HCT116 (cell line): ENCODE results near the gene ACKR3. TPM values are rescaled to one million over a fixed set of nuclear protein-coding genes. Genes with fewer than 3 reads are reported as not detected.
A peak's percentile ranks its signal among the peaks of the same experiment; 100 is the strongest.

Source experiments
- ATAC-seq: fragments of 200-7000 bp; cut with Tn5 transposase; 2 replicates; pipeline ENCODE4 v1.9.1; 2020; ENCODE audit warnings: mild to moderate bottlenecking, moderate library complexity
- BruUV-seq: library from RNA; stranded (reverse); fragments of 400-500 nt; replicated peaks from 2 replicates; lab custom pipeline; 2021; lab: Mats Ljungman, UMichigan
- CTCF ChIA-PET: fragments of 300-600 bp; sonication (Branson Sonifier 250); formaldehyde crosslinking; loops from one replicate; lab custom pipeline; 2021; ENCODE audit warnings: antibody characterized with exemption; lab: Charles Lee
- POLR2A ChIA-PET: fragments of 300-600, 350-600 bp; sonication (Branson Sonifier 250); formaldehyde crosslinking; loops from one replicate; lab custom pipeline; 2021; ENCODE audit warnings: antibody characterized with exemption; lab: Charles Lee
- RAD21 ChIA-PET, 2 experiments: fragments of 300-600 bp; sonication (Branson Sonifier 250); formaldehyde crosslinking; loops; one replicate each; lab custom pipeline; 2023; ENCODE audit warnings: low total read pairs in 2 of 2; ENCODE audit not compliant: uncharacterized antibody in 2 of 2, unreplicated experiment in 2 of 2, low non-redundant PET in 1 of 2; lab: Charles Lee
- DNase-seq: peaks from one replicate; pipeline ENCODE4 v3.0.0-alpha.2; 2010; ENCODE audit warnings: low read depth, low spot score
- H2AFZ ChIP-seq: fragments of 200-600 bp; shearing (Covaris generic), sonication (generic); 2 replicates; pipeline ENCODE4 v1.6.1; 2017; ENCODE audit warnings: low read depth, mixed run types, mixed read lengths, antibody characterized with exemption, low read length; ENCODE audit not compliant: poor library complexity, severe bottlenecking
- H3K27ac ChIP-seq: 2 replicates; pipeline ENCODE4 v1.5.1; 2012; ENCODE audit warnings: low read depth, low read length
- H3K27me3 ChIP-seq: fragments of 200-600 bp; sonication (generic); 2 replicates; pipeline ENCODE4 v1.6.1; 2016; ENCODE audit warnings: mixed run types, low read length, mixed read lengths; ENCODE audit not compliant: insufficient read depth
- H3K36me3 ChIP-seq, 2 experiments: fragments of 200-500 bp in 1 of 2; fragments of 200-600 bp in 1 of 2; sonication (Bioruptor generic) in 1 of 2; sonication (generic) in 1 of 2; 2 replicates each; pipeline versions ENCODE4 v1.5.1 to v1.6.1; 2014 to 2016; ENCODE audit warnings: low read length in 2 of 2, inconsistent platforms in 1 of 2, mixed read lengths in 1 of 2, mixed run types in 1 of 2; ENCODE audit not compliant: insufficient read depth in 2 of 2, control insufficient read depth in 1 of 2
- H3K4me1 ChIP-seq, 2 experiments: fragments of 200-600 bp in 1 of 2; sonication (generic) in 1 of 2; 2 replicates each; pipeline versions ENCODE4 v1.5.1 to v1.6.1; 2012 to 2017; ENCODE audit warnings: low read length in 2 of 2, inconsistent platforms in 1 of 2, mild to moderate bottlenecking in 1 of 2, mixed read lengths in 1 of 2, mixed run types in 1 of 2, moderate library complexity in 1 of 2; ENCODE audit not compliant: insufficient read depth in 2 of 2, control insufficient read depth in 1 of 2
- H3K4me2 ChIP-seq: fragments of 200-600 bp; sonication (generic); 2 replicates; pipeline ENCODE4 v1.6.1; 2017; ENCODE audit warnings: mixed run types, low read length, mixed read lengths
- H3K4me3 ChIP-seq, 2 experiments: fragments of 200-600 bp in 1 of 2; sonication (generic) in 1 of 2; replicated peaks in 1 of 2; 2 replicates each; pipeline ENCODE4 v1.5.1; 2011 to 2016; ENCODE audit warnings: low read length in 2 of 2, control low read depth in 1 of 2, low read depth in 1 of 2, mild to moderate bottlenecking in 1 of 2, mixed read lengths in 1 of 2, mixed run types in 1 of 2
- H3K79me2 ChIP-seq: fragments of 200-600 bp; sonication (generic); 2 replicates; pipeline ENCODE4 v1.6.1; 2017; ENCODE audit warnings: mild to moderate bottlenecking, mixed run types, low read length, moderate library complexity, mixed read lengths; ENCODE audit not compliant: insufficient read depth
- H3K9ac ChIP-seq: fragments of 200-600 bp; sonication (generic); 2 replicates; pipeline ENCODE4 v1.6.1; 2016; ENCODE audit warnings: low read length, mixed read lengths
- H3K9me2 ChIP-seq: fragments of 200-600 bp; sonication (generic), shearing (Covaris generic); 2 replicates; pipeline ENCODE4 v1.6.1; 2017; ENCODE audit warnings: mixed run types, mild to moderate bottlenecking, moderate library complexity; ENCODE audit not compliant: insufficient read depth
- H3K9me3 ChIP-seq, 2 experiments: fragments of 200-500 bp in 1 of 2; fragments of 200-600 bp in 1 of 2; sonication (Bioruptor generic) in 1 of 2; sonication (generic) in 1 of 2; 2 replicates each; pipeline ENCODE4 v1.6.1; 2014 to 2017; ENCODE audit warnings: low read length in 2 of 2, mixed read lengths in 2 of 2, inconsistent platforms in 1 of 2, low read depth in 1 of 2, mild to moderate bottlenecking in 1 of 2, mixed run types in 1 of 2, moderate library complexity in 1 of 2; ENCODE audit not compliant: control insufficient read depth in 1 of 2, insufficient read depth in 1 of 2
- H4K20me1 ChIP-seq: fragments of 200-600 bp; sonication (generic), shearing (Covaris generic); 2 replicates; pipeline ENCODE4 v1.6.1; 2017; ENCODE audit warnings: mixed run types, mild to moderate bottlenecking, moderate library complexity; ENCODE audit not compliant: insufficient read depth
- ATF3 ChIP-seq: IDR thresholded peaks from 2 replicates; pipeline ENCODE4 v1.6.1; 2012
- CBX3 ChIP-seq: IDR thresholded peaks from 2 replicates; pipeline ENCODE4 v1.6.1; 2012; ENCODE audit warnings: low read depth
- CEBPB ChIP-seq: IDR thresholded peaks from 2 replicates; pipeline ENCODE4 v1.6.1; 2012; ENCODE audit warnings: low read depth
- CTCF ChIP-seq, 3 experiments: fragments of 200-600 bp in 1 of 3; sonication (generic) in 1 of 3; IDR thresholded peaks in 2 of 3; conservative IDR thresholded peaks in 1 of 3; 2 replicates each; pipeline ENCODE4 v1.5.1; 2012 to 2017; ENCODE audit warnings: low read depth in 2 of 3, low read length in 2 of 3, antibody characterized with exemption in 1 of 3, borderline replicate concordance in 1 of 3, control low read depth in 1 of 3, mild to moderate bottlenecking in 1 of 3, mixed read lengths in 1 of 3, mixed run types in 1 of 3, moderate library complexity in 1 of 3; ENCODE audit not compliant: insufficient read depth in 1 of 3
- EGR1 ChIP-seq: IDR thresholded peaks from 2 replicates; pipeline ENCODE4 v1.6.1; 2012; ENCODE audit warnings: low read depth
- ELF1 ChIP-seq: IDR thresholded peaks from 2 replicates; pipeline ENCODE4 v1.6.1; 2012; ENCODE audit warnings: low read depth, borderline replicate concordance
- EZH2 ChIP-seq: fragments of 200-600 bp; sonication (generic); IDR thresholded peaks from 2 replicates; pipeline ENCODE4 v1.6.1; 2017; ENCODE audit warnings: antibody characterized with exemption, mixed run types
- FOSL1 ChIP-seq: IDR thresholded peaks from 2 replicates; pipeline ENCODE4 v1.6.1; 2012; ENCODE audit warnings: low read depth
- JUND ChIP-seq: IDR thresholded peaks from 2 replicates; pipeline ENCODE4 v1.6.1; 2012
- MAX ChIP-seq: IDR thresholded peaks from 2 replicates; pipeline ENCODE4 v1.6.1; 2012
- POLR2A ChIP-seq: IDR thresholded peaks from 2 replicates; pipeline ENCODE4 v1.7.0; 2011; ENCODE audit warnings: borderline replicate concordance; ENCODE audit not compliant: insufficient read depth, insufficient read length; ENCODE audit errors: extremely low read depth
- SIN3A ChIP-seq: IDR thresholded peaks from 2 replicates; pipeline ENCODE4 v1.6.1; 2012; ENCODE audit warnings: low read depth
- SRF ChIP-seq: IDR thresholded peaks from 2 replicates; pipeline ENCODE4 v1.6.1; 2012; ENCODE audit warnings: low read depth
- YY1 ChIP-seq: IDR thresholded peaks from 2 replicates; pipeline ENCODE4 v1.6.1; 2011; ENCODE audit warnings: low read length, low read depth, moderate library complexity, mild to moderate bottlenecking; ENCODE audit not compliant: insufficient replicate concordance; ENCODE audit errors: extremely low read depth
- intact Hi-C: fragments of 100-400 bp; cut with micrococcal nuclease; formaldehyde crosslinking; loops from 2 replicates; pipeline ENCODE4 v1.10.0; 2022
- total RNA-seq: library from RNA; stranded (reverse); gene quantifications from one replicate; pipeline ENCODE4 v1.2.1, GENCODE V29; 2021; ENCODE audit not compliant: unreplicated experiment
- TF ChIP-seq, protein P1 (sequence below): IDR thresholded peaks from 2 replicates; pipeline ENCODE4 v1.6.1; 2012; ENCODE audit warnings: low read depth

The ACKR3 gene
- total RNA-seq, 1 experiment from 2014 or later, result 0.20 TPM

DNA sequence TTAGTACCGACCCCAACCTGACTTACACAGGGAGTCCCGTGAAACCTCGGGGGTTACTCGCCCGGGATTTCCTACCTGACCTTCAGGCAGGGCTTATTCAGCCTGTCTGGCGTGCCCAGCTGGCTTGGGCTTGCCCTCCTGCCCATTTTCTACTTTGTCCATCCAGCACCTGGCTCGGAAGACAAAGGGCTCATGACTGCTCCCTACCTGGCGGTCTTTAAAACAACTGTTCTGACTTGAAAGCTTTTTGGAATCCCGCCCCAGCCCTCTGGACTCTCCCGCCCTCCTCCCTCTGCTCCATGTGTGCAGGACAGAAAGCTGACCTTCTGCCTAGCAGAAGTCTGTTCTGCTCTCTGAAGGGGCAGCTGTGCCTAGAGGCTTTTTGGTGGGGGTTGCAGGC is 43.1 kb downstream of the ACKR3 start:
- intact Hi-C loops, result no loop called here
- no TSS peak for BruUV-seq
- no peak overlapping the region for H3K4me2 ChIP-seq
- CTCF ChIA-PET, result no interaction called here
- no peaks in the 10 kb centered on the region for H3K79me2 ChIP-seq
- H3K36me3 ChIP-seq, result no peaks in the 10 kb centered on the region
- peak; percentile 44; the same call in 1 of the 2 replicates for ATAC-seq
- H3K4me1 ChIP-seq, result no peaks in the 10 kb centered on the region
- no peaks in the 10 kb centered on the region for H4K20me1 ChIP-seq
- POLR2A ChIA-PET, result no interaction called here
- no peaks in the 10 kb centered on the region for H3K9me2 ChIP-seq
- no peak overlapping the region for H3K27ac ChIP-seq
- no peak overlapping the region for H2AFZ ChIP-seq
- TF ChIP-seq ATF3 (no peak), MAX (no peak), EGR1 (no peak), CEBPB (no peak), YY1 (no peak), SRF (no peak)
- RAD21 ChIA-PET, result no interaction called here
- H3K4me3 ChIP-seq, result no peak overlapping the region
- no peaks in the 10 kb centered on the region for H3K9me3 ChIP-seq
- H3K9ac ChIP-seq, result no peak overlapping the region
- peaks cover 65% of the 10 kb centered on the region for H3K27me3 ChIP-seq
- no peak for DNase-seq

GRCh38 chr2:236613612-236614011 is 44.0 kb downstream of the ACKR3 start:
- H3K9ac ChIP-seq, result no peak overlapping the region
- BruUV-seq, result no TSS peak
- ChIA-PET POLR2A (no interaction called here), RAD21 (no interaction called here), CTCF (no interaction called here)
- H3K36me3 ChIP-seq, result no peaks in the 10 kb centered on the region
- H3K4me3 ChIP-seq, result no peak overlapping the region
- H2AFZ ChIP-seq, result no peak overlapping the region
- no peaks in the 10 kb centered on the region for H3K9me3 ChIP-seq
- ATAC-seq (no peak), DNase-seq (no peak)
- no peak overlapping the region for H3K4me2 ChIP-seq
- no peaks in the 10 kb centered on the region for H4K20me1 ChIP-seq
- H3K27me3 ChIP-seq, result peaks cover 74% of the 10 kb centered on the region
- intact Hi-C loops, result no loop called here
- H3K79me2 ChIP-seq, result no peaks in the 10 kb centered on the region
- no peak overlapping the region for H3K27ac ChIP-seq
- no peaks in the 10 kb centered on the region for H3K9me2 ChIP-seq
- no peaks in the 10 kb centered on the region for H3K4me1 ChIP-seq
- TF ChIP-seq MAX (no peak), CBX3 (no peak), CTCF (IDR thresholded peaks at IDR 0.05 in 2 of 3, conservative IDR thresholded peaks at IDR 0.05 in 1 of 3; ENCODE audit: borderline replicate concordance in 1 of 3, insufficient read depth in 1 of 3, low read depth in 2 of 3, low read length in 2 of 3) (no peak), EGR1 (no peak), ELF1 (no peak), EZH2 (no peak), FOSL1 (no peak), ATF3 (no peak), SIN3A (no peak), POLR2A (no peak), JUND (no peak), CEBPB (no peak)
- TF ChIP-seq, protein P1, sequence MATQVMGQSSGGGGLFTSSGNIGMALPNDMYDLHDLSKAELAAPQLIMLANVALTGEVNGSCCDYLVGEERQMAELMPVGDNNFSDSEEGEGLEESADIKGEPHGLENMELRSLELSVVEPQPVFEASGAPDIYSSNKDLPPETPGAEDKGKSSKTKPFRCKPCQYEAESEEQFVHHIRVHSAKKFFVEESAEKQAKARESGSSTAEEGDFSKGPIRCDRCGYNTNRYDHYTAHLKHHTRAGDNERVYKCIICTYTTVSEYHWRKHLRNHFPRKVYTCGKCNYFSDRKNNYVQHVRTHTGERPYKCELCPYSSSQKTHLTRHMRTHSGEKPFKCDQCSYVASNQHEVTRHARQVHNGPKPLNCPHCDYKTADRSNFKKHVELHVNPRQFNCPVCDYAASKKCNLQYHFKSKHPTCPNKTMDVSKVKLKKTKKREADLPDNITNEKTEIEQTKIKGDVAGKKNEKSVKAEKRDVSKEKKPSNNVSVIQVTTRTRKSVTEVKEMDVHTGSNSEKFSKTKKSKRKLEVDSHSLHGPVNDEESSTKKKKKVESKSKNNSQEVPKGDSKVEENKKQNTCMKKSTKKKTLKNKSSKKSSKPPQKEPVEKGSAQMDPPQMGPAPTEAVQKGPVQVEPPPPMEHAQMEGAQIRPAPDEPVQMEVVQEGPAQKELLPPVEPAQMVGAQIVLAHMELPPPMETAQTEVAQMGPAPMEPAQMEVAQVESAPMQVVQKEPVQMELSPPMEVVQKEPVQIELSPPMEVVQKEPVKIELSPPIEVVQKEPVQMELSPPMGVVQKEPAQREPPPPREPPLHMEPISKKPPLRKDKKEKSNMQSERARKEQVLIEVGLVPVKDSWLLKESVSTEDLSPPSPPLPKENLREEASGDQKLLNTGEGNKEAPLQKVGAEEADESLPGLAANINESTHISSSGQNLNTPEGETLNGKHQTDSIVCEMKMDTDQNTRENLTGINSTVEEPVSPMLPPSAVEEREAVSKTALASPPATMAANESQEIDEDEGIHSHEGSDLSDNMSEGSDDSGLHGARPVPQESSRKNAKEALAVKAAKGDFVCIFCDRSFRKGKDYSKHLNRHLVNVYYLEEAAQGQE, result no peak
